SK-N-SH (cell line): Measurements from ENCODE around the gene C2orf92. TPM values are rescaled to one million over a fixed set of nuclear protein-coding genes. Genes with fewer than 3 reads are reported as not detected.

Experiments
- CTCF ChIA-PET: fragments of 300-600, 350-600 bp; formaldehyde crosslinking; extraction: SDS; loops from one replicate; lab custom pipeline; 2021; lab: Yijun Ruan, JAX
- POLR2A ChIA-PET: fragments of 350-600 bp; sonication (Branson Sonifier 250); formaldehyde crosslinking; extraction: SDS; loops from one replicate; lab custom pipeline; 2020; ENCODE audit warnings: antibody characterized with exemption, inconsistent platforms; lab: Yijun Ruan, JAX
- DNase-seq: peaks from one replicate; pipeline ENCODE4 v3.0.0; 2012
- H2AFZ ChIP-seq: fragments of 200-600 bp; sonication (generic); 2 replicates; pipeline ENCODE4 v1.8.1; 2016; ENCODE audit warnings: antibody characterized with exemption, mild to moderate bottlenecking, low read depth
- H3F3A ChIP-seq: fragments of 200-600 bp; sonication (generic); replicated peaks from 2 replicates; pipeline ENCODE3; 2016; ENCODE audit warnings: antibody characterized with exemption, mild to moderate bottlenecking; ENCODE audit not compliant: insufficient read depth
- H3K27ac ChIP-seq, 2 experiments: fragments of 200-500 bp in 1 of 2; fragments of 200-600 bp in 1 of 2; sonication (Bioruptor generic) in 1 of 2; sonication (generic), shearing (Covaris generic) in 1 of 2; 2 replicates each; pipeline versions ENCODE4 v1.5.1 to v1.6.1; 2014 to 2016; ENCODE audit warnings: low read depth in 2 of 2, inconsistent platforms in 1 of 2, low read length in 1 of 2, mild to moderate bottlenecking in 1 of 2, mixed read lengths in 1 of 2
- H3K27me3 ChIP-seq: fragments of 200-600 bp; sonication (generic), shearing (Covaris generic); 2 replicates; pipeline ENCODE4 v1.6.1; 2016; ENCODE audit warnings: mixed run types; ENCODE audit not compliant: insufficient read depth
- H3K36me3 ChIP-seq, 2 experiments: fragments of 200-500 bp in 1 of 2; fragments of 200-600 bp in 1 of 2; sonication (Bioruptor generic) in 1 of 2; sonication (generic) in 1 of 2; replicated peaks in 1 of 2; 2 replicates each; pipeline versions ENCODE3 to v1.5.1; 2014 to 2016; ENCODE audit warnings: low read length in 1 of 2, mild to moderate bottlenecking in 1 of 2; ENCODE audit not compliant: insufficient read depth in 2 of 2, control insufficient read depth in 1 of 2
- H3K4me1 ChIP-seq, 2 experiments: fragments of 200-500 bp in 1 of 2; fragments of 200-600 bp in 1 of 2; sonication (Bioruptor generic) in 1 of 2; sonication (generic), shearing (Covaris generic) in 1 of 2; 2 replicates each; pipeline versions ENCODE4 v1.5.1 to v1.6.1; 2014 to 2016; ENCODE audit warnings: low read depth in 1 of 2, low read length in 1 of 2, mixed run types in 1 of 2; ENCODE audit not compliant: insufficient read depth in 2 of 2, control insufficient read depth in 1 of 2
- H3K4me2 ChIP-seq: fragments of 200-600 bp; sonication (generic), shearing (Covaris generic); 2 replicates; pipeline ENCODE4 v1.6.1; 2017; ENCODE audit warnings: mixed run types
- H3K4me3 ChIP-seq, 2 experiments: fragments of 200-500 bp in 1 of 2; fragments of 200-600 bp in 1 of 2; sonication (Bioruptor generic) in 1 of 2; sonication (generic), shearing (Covaris generic) in 1 of 2; 2 replicates each; pipeline versions ENCODE4 v1.5.1 to v1.8.1; 2014 to 2016; ENCODE audit warnings: low read depth in 2 of 2, inconsistent platforms in 1 of 2, low read length in 1 of 2, mild to moderate bottlenecking in 1 of 2, mixed read lengths in 1 of 2, moderate library complexity in 1 of 2
- H3K79me2 ChIP-seq: fragments of 200-600 bp; sonication (generic); 2 replicates; pipeline ENCODE4 v1.8.1; 2017; ENCODE audit warnings: mild to moderate bottlenecking; ENCODE audit not compliant: insufficient read depth
- H3K9ac ChIP-seq: fragments of 200-600 bp; sonication (generic); 2 replicates; pipeline ENCODE4 v1.6.1; 2017; ENCODE audit warnings: mixed run types
- H3K9me2 ChIP-seq: fragments of 200-600 bp; sonication (generic); 2 replicates; pipeline ENCODE4 v1.6.1; 2017; ENCODE audit warnings: mixed run types
- H3K9me3 ChIP-seq: fragments of 200-600 bp; sonication (generic); 2 replicates; pipeline ENCODE4 v1.6.1; 2017; ENCODE audit warnings: mixed run types, mild to moderate bottlenecking, moderate library complexity
- H4K20me1 ChIP-seq: fragments of 200-600 bp; sonication (generic); 2 replicates; pipeline ENCODE4 v1.6.1; 2017; ENCODE audit warnings: mild to moderate bottlenecking, mixed run types; ENCODE audit not compliant: insufficient read depth
- EZH2phosphoT487 ChIP-seq: fragments of 200-600 bp; sonication (generic); IDR thresholded peaks from 2 replicates; pipeline ENCODE4 v1.6.1; 2017; ENCODE audit warnings: low read depth, mixed run types, mild to moderate bottlenecking, antibody characterized with exemption, moderate library complexity, borderline replicate concordance
- FOSL2 ChIP-seq: IDR thresholded peaks from 2 replicates; pipeline ENCODE4 v1.4.0; 2012; ENCODE audit warnings: low read depth, mild to moderate bottlenecking, moderate library complexity, borderline replicate concordance
- GABPA ChIP-seq: IDR thresholded peaks from 2 replicates; pipeline ENCODE4 v1.4.0; 2012; ENCODE audit warnings: low read depth, mild to moderate bottlenecking
- JUND ChIP-seq: IDR thresholded peaks from 2 replicates; pipeline ENCODE4 v1.4.0; 2012
- MEF2A ChIP-seq: IDR thresholded peaks from 2 replicates; pipeline ENCODE4 v1.4.0; 2012; ENCODE audit warnings: low read depth, borderline replicate concordance
- MXI1 ChIP-seq: IDR thresholded peaks from 2 replicates; pipeline ENCODE4 v1.6.1; 2012; ENCODE audit warnings: mild to moderate bottlenecking, low read depth, low read length, improper control_type of control experiment
- POLR2AphosphoS5 ChIP-seq: IDR thresholded peaks from 2 replicates; pipeline ENCODE4 v1.6.1; 2012; ENCODE audit warnings: low read depth, low read length
- RCOR1 ChIP-seq: fragments of 150-350 bp; IDR thresholded peaks from 2 replicates; pipeline ENCODE4 v1.6.1; 2017; ENCODE audit warnings: antibody characterized with exemption, low read length
- RFX5 ChIP-seq: IDR thresholded peaks from 2 replicates; pipeline ENCODE4 v1.6.1; 2012; ENCODE audit warnings: mild to moderate bottlenecking, improper control_type of control experiment, low read length
- SMC3 ChIP-seq: IDR thresholded peaks from 2 replicates; pipeline ENCODE4 v1.6.1; 2012; ENCODE audit warnings: low read depth, low read length, improper control_type of control experiment
- TAF1 ChIP-seq: IDR thresholded peaks from 2 replicates; pipeline ENCODE4 v1.6.1; 2012; ENCODE audit warnings: low read depth, mild to moderate bottlenecking, low read length, moderate library complexity, borderline replicate concordance
- TCF12 ChIP-seq: IDR thresholded peaks from 2 replicates; pipeline ENCODE4 v1.4.0; 2012
- TEAD4 ChIP-seq: IDR thresholded peaks from 2 replicates; pipeline ENCODE4 v1.4.0; 2012; ENCODE audit warnings: mild to moderate bottlenecking, borderline replicate concordance; ENCODE audit not compliant: insufficient read depth
- YY1 ChIP-seq: IDR thresholded peaks from 2 replicates; pipeline ENCODE4 v1.4.0; 2012; ENCODE audit warnings: low read depth, mild to moderate bottlenecking
- WGBS: methylation state at CpG from one replicate; pipeline ENCODE4 v1.1.6; 2017; ENCODE audit warnings: low lambda C conversion rate; 5-methylcytosine and 5-hydroxymethylcytosine counted together
- polyA plus RNA-seq, 3 experiments: library from polyadenylated mRNA; depleted of rRNA; stranded (reverse); fragments of >200 nt; gene quantifications; 2 replicates each; pipeline ENCODE4 v1.2.3, GENCODE V29; 2012
- TF ChIP-seq, protein P1 (sequence below): fragments of 200-600 bp; sonication (generic); IDR thresholded peaks from 2 replicates; pipeline ENCODE4 v1.6.1; 2017; ENCODE audit warnings: antibody characterized with exemption, mild to moderate bottlenecking, moderate library complexity
- TF ChIP-seq, protein P2 (sequence below): IDR thresholded peaks from 2 replicates; pipeline ENCODE4 v1.4.0; 2012; ENCODE audit warnings: low read depth, borderline replicate concordance
- TF ChIP-seq, protein P3 (sequence below): IDR thresholded peaks from 2 replicates; pipeline ENCODE4 v1.4.0; 2012; ENCODE audit warnings: low read depth, borderline replicate concordance
- TF ChIP-seq, protein P4 (sequence below): fragments of 150-350 bp; IDR thresholded peaks from 2 replicates; pipeline ENCODE4 v1.6.1; 2016; ENCODE audit warnings: mild to moderate bottlenecking, low read depth, low read length

The C2orf92 gene
- polyA plus RNA-seq, 1 of the 3 experiments (the other 2 are of a cell fraction), result 3.1 TPM

DNA sequence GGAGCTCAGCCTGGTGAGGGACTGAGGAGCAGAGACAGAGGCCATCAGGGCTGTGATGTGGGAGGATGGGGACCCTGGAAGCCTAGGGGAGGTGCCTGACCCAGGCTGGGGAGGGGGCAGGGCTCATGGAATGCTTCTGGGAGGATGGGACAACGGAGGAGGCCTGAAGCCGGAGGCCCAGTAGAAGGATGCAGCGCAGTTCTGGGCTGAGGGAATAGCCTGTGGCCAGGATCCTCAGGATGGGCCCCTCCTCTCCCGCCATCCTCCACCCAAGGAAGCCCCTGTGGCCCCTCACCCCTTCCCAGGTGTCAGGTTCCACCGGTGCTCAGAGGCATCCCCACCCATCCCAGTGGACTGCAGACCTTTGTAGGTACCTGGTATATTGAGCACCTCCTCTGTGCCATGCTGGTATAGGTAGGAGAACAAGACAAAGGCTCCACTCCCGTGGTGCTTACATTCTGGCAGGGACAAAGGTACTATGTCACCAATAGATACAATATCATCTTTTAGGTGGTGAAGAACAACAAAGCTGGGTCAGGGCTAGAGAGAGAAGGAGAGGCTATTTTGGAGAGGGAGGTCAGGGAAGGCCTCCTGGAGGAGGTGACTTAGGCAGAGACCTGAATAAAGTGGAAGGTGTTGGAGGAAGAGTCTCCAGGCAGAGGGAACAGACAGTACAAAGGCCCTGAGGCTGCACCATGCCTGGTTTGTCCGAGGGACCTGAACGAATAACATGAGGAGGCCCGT is 46.6 kb downstream of the C2orf92 start:
- H3K9me2 ChIP-seq, result no peaks in the 10 kb centered on the region
- 69% methylated on average over 7 of the region's 9 CpGs for WGBS
- ChIA-PET CTCF (interaction anchor here (0.6 to 1.7 kb wide), 4 partner anchors 16 to 125 kb away, joined by 3 to 6 read pairs (median 4); no protein-coding TSS in a partner anchor), POLR2A (no interaction called here)
- H3K4me1 ChIP-seq, result no peaks in the 10 kb centered on the region; a peak in 1 of 4 replicates
- H3K36me3 ChIP-seq, result no peaks in the 10 kb centered on the region
- no peak for DNase-seq
- no peak overlapping the region for H3K4me2 ChIP-seq
- TF ChIP-seq POLR2AphosphoS5, result no peak
- no peak overlapping the region for H3K27ac ChIP-seq
- no peaks in the 10 kb centered on the region for H4K20me1 ChIP-seq
- no peaks in the 10 kb centered on the region for H3F3A ChIP-seq
- no peak overlapping the region for H3K4me3 ChIP-seq
- no peak overlapping the region for H3K9ac ChIP-seq
- no peak overlapping the region for H2AFZ ChIP-seq
- no peaks in the 10 kb centered on the region for H3K9me3 ChIP-seq
- no peaks in the 10 kb centered on the region for H3K27me3 ChIP-seq
- no peaks in the 10 kb centered on the region for H3K79me2 ChIP-seq

DNA sequence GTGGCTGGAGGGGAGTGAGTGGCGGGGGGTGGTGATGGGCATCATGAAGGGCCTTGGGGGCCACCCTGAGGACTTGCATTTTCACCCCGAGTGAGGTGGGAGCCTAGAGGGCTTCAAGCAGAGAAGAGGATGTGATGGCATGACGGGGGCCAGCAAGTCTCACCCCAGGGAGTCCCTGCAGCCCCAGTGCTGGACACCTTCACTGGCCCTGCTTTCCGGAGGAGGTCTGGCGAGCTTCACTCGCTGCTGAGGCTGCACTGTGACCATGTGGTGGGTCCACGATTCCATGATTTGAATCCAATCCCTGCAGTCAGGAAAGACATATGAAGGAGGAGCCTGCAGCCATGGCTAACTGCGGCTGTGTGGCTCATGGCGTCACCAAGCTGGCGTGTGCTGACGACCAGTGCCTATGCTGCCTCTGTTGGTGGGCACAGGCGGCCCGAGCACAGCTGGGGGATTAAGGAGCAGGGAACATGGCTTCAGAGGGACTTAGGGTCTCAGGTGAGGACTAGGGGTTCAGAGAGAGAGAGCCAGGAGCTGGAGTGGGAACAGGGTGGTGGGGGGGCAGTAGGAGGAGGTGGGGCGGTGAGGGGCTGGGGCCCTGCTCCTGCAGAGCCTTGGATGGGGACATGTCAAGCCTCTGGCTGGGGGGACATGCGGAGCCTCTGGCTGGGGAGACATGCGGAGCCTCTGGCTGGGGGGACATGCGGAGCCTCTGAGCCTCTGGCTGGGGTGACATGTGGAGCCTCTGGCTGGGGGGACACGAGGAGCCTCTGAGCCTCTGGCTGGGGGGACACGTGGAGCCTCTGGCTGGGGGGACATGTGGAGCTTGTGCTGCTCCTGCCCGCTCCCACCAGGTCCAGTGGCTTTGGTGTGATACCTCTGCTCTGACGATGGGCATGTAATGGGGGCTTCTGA is 47.4 kb downstream of the C2orf92 start:
- CTCF ChIA-PET, result interaction anchor here (1.1 to 1.5 kb wide), 4 partner anchors 11 to 668 kb away, joined by 3 to 6 read pairs (median 4); no protein-coding TSS in a partner anchor
- 51% methylated on average over 12 of the region's 21 CpGs for WGBS
- TF ChIP-seq MEF2A (no peak), SMC3 (no peak), TAF1 (no peak), RCOR1 (no peak), GABPA (no peak), TEAD4 (no peak), MXI1 (no peak), FOSL2 (no peak), RFX5 (no peak), EZH2phosphoT487 (no peak), TCF12 (no peak), JUND (no peak), YY1 (no peak)
- TF ChIP-seq, protein P1, sequence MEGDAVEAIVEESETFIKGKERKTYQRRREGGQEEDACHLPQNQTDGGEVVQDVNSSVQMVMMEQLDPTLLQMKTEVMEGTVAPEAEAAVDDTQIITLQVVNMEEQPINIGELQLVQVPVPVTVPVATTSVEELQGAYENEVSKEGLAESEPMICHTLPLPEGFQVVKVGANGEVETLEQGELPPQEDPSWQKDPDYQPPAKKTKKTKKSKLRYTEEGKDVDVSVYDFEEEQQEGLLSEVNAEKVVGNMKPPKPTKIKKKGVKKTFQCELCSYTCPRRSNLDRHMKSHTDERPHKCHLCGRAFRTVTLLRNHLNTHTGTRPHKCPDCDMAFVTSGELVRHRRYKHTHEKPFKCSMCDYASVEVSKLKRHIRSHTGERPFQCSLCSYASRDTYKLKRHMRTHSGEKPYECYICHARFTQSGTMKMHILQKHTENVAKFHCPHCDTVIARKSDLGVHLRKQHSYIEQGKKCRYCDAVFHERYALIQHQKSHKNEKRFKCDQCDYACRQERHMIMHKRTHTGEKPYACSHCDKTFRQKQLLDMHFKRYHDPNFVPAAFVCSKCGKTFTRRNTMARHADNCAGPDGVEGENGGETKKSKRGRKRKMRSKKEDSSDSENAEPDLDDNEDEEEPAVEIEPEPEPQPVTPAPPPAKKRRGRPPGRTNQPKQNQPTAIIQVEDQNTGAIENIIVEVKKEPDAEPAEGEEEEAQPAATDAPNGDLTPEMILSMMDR, result no peak
- TF ChIP-seq, protein P2, sequence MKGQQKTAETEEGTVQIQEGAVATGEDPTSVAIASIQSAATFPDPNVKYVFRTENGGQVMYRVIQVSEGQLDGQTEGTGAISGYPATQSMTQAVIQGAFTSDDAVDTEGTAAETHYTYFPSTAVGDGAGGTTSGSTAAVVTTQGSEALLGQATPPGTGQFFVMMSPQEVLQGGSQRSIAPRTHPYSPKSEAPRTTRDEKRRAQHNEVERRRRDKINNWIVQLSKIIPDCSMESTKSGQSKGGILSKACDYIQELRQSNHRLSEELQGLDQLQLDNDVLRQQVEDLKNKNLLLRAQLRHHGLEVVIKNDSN, result no peak
- TF ChIP-seq, protein P3, sequence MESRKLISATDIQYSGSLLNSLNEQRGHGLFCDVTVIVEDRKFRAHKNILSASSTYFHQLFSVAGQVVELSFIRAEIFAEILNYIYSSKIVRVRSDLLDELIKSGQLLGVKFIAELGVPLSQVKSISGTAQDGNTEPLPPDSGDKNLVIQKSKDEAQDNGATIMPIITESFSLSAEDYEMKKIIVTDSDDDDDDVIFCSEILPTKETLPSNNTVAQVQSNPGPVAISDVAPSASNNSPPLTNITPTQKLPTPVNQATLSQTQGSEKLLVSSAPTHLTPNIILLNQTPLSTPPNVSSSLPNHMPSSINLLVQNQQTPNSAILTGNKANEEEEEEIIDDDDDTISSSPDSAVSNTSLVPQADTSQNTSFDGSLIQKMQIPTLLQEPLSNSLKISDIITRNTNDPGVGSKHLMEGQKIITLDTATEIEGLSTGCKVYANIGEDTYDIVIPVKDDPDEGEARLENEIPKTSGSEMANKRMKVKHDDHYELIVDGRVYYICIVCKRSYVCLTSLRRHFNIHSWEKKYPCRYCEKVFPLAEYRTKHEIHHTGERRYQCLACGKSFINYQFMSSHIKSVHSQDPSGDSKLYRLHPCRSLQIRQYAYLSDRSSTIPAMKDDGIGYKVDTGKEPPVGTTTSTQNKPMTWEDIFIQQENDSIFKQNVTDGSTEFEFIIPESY, result no peak
- TF ChIP-seq, protein P4, sequence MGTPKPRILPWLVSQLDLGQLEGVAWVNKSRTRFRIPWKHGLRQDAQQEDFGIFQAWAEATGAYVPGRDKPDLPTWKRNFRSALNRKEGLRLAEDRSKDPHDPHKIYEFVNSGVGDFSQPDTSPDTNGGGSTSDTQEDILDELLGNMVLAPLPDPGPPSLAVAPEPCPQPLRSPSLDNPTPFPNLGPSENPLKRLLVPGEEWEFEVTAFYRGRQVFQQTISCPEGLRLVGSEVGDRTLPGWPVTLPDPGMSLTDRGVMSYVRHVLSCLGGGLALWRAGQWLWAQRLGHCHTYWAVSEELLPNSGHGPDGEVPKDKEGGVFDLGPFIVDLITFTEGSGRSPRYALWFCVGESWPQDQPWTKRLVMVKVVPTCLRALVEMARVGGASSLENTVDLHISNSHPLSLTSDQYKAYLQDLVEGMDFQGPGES, result no peak

More for the DNA sequence above, 47.4 kb downstream of the C2orf92 start:
- H3K9ac ChIP-seq, result no peak overlapping the region
- no peaks in the 10 kb centered on the region for H3K9me2 ChIP-seq
- no peaks in the 10 kb centered on the region for H3K36me3 ChIP-seq
- POLR2A ChIA-PET, result no interaction called here
- no peak overlapping the region for H2AFZ ChIP-seq
- no peak overlapping the region for H3K27ac ChIP-seq
- no peaks in the 10 kb centered on the region; a peak in 1 of 4 replicates for H3K4me1 ChIP-seq
- no peaks in the 10 kb centered on the region for H3K27me3 ChIP-seq
- DNase-seq, result no peak
- no peak overlapping the region for H3K4me3 ChIP-seq
- H4K20me1 ChIP-seq, result no peaks in the 10 kb centered on the region
- H3K4me2 ChIP-seq, result no peak overlapping the region
- H3F3A ChIP-seq, result no peaks in the 10 kb centered on the region
- no peaks in the 10 kb centered on the region for H3K9me3 ChIP-seq
- no peaks in the 10 kb centered on the region for H3K79me2 ChIP-seq
